ENCODE data around the gene GABRG3. TPM values are rescaled to one million over a fixed set of nuclear protein-coding genes. Genes with fewer than 3 reads are reported as not detected.

Gene GABRG3
- total RNA-seq, 3 donors from 2014 or later = 0.15 to 0.33 TPM; not detected in 1

DNA sequence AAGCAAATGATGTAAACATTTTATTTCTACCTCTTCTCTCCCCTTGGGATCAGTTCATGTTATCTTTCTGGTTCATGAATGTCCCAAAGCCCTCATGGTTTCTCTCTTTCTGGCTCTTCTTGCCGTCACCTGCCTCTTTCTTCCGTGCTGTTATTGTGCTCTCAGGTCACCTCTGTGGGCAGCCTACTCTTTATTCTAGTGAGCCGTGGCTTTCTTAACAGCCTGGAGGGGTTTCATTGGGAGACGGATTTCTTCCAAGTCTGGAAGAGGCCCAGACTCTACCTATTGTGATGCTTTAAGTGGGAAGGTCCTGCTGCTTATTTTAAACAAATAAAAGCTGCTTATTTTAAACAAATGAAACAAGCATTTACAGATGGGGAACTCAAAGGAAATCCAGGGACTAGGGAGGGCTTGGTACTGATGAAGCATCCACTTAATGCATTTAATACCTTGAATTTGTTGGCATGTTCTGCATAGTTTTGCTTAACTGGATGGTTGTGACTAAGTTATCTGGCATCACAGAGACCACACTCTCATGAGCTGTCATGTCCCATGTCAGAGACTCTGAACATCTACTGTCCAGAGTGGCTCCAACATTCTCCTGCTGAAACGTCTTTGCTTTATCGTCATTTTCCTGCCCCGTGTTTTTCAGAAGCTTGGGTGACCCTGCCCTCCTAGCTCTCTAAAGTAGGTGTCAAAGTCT is 443.3 kb downstream of the GABRG3 start:
- no peaks in the 10 kb centered on the region for H3K27me3 ChIP-seq
- no peaks in the 10 kb centered on the region for H3K36me3 ChIP-seq
- H3K4me1 ChIP-seq = no peaks in the 10 kb centered on the region
- H3K27ac ChIP-seq = no peak overlapping the region
- no peaks in the 10 kb centered on the region for H3K9me3 ChIP-seq
- intact Hi-C loops (cut with DNase I; ENCODE audit: low total_unique reads) = no loop called here
- no peak for DNase-seq (ENCODE audit: low spot score in 2 of 2)
- no peak overlapping the region for H3K4me3 ChIP-seq
- TF ChIP-seq, protein P1, sequence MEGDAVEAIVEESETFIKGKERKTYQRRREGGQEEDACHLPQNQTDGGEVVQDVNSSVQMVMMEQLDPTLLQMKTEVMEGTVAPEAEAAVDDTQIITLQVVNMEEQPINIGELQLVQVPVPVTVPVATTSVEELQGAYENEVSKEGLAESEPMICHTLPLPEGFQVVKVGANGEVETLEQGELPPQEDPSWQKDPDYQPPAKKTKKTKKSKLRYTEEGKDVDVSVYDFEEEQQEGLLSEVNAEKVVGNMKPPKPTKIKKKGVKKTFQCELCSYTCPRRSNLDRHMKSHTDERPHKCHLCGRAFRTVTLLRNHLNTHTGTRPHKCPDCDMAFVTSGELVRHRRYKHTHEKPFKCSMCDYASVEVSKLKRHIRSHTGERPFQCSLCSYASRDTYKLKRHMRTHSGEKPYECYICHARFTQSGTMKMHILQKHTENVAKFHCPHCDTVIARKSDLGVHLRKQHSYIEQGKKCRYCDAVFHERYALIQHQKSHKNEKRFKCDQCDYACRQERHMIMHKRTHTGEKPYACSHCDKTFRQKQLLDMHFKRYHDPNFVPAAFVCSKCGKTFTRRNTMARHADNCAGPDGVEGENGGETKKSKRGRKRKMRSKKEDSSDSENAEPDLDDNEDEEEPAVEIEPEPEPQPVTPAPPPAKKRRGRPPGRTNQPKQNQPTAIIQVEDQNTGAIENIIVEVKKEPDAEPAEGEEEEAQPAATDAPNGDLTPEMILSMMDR (IDR thresholded peaks at IDR 0.05) = no peak
- no peak for TF ChIP-seq POLR2A (IDR thresholded peaks at IDR 0.05)
- TF ChIP-seq POLR2AphosphoS5 (IDR thresholded peaks at IDR 0.05) = no peak

DNA sequence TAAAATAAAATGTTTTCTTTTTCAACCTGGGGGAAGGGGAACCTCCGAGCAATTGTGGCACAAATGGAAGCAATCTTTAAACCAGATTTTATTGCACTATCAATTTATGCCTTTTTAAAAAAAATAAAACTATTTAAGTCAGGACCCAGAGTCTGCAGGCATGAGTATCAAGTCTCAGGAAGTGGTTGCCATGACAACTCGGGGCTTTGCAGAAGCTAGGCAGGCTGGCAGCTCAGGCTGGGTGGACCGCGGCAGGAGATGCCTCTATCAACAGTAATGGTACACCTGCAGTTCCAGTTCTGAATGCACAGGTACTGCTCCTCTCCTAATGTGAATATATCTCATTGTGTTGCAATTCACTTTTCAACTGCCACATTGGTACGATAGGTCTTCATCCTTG is 447.7 kb downstream of the GABRG3 start:
- intact Hi-C loops (cut with DNase I; ENCODE audit: low total_unique reads) = no loop called here
- Histone ChIP-seq H3K27me3 (no peaks in the 10 kb centered on the region), H3K4me1 (no peaks in the 10 kb centered on the region), H3K27ac (no peak overlapping the region), H3K9me3 (no peaks in the 10 kb centered on the region), H3K36me3 (no peaks in the 10 kb centered on the region), H3K4me3 (no peak overlapping the region)
- TF ChIP-seq POLR2A (IDR thresholded peaks at IDR 0.05) = no peak
- TF ChIP-seq POLR2AphosphoS5 (IDR thresholded peaks at IDR 0.05) = no peak
- TF ChIP-seq, protein P1 (IDR thresholded peaks at IDR 0.05) = no peak
- no peak for DNase-seq (ENCODE audit: low spot score in 2 of 2)

DNA sequence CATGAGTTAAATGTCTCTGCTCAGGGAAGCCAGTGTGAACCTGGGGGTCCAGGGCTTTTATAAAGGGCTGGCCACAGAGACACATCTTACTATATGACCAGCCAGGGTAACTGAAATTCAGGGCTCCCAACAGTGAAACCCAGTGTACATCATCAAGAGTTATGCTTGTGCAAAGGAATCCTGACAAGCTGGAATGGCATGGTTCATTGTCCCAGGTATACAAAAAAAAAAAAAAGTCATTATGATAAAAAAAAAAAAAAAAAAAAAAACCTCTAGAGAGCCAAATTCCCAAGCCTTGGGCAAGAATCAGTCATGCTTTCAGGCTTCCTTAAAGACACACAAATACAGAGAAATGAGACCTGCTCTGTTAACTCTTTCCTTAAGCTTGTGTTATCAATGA is 452.0 kb downstream of the GABRG3 start:
- intact Hi-C loops (cut with DNase I; ENCODE audit: low total_unique reads) = no loop called here
- Histone ChIP-seq H3K4me1 (no peaks in the 10 kb centered on the region), H3K27ac (peak overlapping the region in 1 of 2 donors; percentile 58), H3K36me3 (no peaks in the 10 kb centered on the region), H3K27me3 (no peaks in the 10 kb centered on the region), H3K9me3 (no peaks in the 10 kb centered on the region), H3K4me3 (no peak overlapping the region)
- no peak for DNase-seq (ENCODE audit: low spot score in 2 of 2)
- TF ChIP-seq, protein P1 (IDR thresholded peaks at IDR 0.05) = no peak
- no peak for TF ChIP-seq POLR2A (IDR thresholded peaks at IDR 0.05)
- no peak for TF ChIP-seq POLR2AphosphoS5 (IDR thresholded peaks at IDR 0.05)

DNA sequence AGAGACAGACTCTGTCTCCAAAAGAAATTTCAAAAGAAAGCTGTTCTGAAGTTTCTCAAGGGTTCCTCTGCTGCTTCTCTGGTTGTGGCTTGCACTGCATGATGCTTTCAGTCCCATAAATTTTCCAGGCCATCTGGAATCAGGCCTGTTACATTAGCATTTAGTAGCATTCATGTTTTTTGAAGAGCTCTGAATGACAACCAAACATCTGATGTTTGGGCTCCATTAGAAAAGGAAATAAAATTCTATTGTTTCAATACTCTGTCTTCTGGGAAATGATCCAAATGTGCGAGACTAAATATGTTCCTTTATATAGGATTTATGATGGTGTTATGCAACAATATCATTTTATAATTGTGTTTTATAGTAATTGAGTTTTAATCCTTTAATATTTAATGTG is 455.8 kb downstream of the GABRG3 start:
- intact Hi-C loops (cut with DNase I; ENCODE audit: low total_unique reads) = no loop called here
- no peaks in the 10 kb centered on the region for H3K9me3 ChIP-seq
- H3K4me1 ChIP-seq = no peaks in the 10 kb centered on the region
- no peaks in the 10 kb centered on the region for H3K36me3 ChIP-seq
- no peak for DNase-seq (ENCODE audit: low spot score in 2 of 2)
- H3K27ac ChIP-seq = no peak overlapping the region
- H3K4me3 ChIP-seq = no peak overlapping the region
- no peaks in the 10 kb centered on the region for H3K27me3 ChIP-seq
- no peak for TF ChIP-seq POLR2AphosphoS5 (IDR thresholded peaks at IDR 0.05)
- TF ChIP-seq, protein P1 (IDR thresholded peaks at IDR 0.05) = no peak
- no peak for TF ChIP-seq POLR2A (IDR thresholded peaks at IDR 0.05)

DNA sequence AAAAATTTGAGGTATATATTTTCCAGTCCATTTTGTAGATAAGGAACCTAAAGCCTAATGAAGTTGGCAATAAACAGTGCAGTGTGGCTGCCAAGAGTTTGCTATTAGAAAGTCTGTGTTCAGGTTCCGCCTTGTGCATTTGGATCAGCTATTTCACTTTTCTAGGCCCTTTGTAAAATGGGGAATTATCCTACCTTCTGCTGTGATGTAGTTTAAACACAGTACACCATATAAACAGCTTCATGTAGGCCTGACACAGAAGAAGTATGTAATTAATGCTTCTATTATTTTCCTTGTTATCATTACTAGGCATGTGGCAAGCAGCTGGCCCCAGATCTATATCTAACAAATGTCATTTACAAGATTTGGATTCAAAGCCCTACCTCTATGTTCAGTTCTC is 456.3 kb downstream of the GABRG3 start:
- H3K36me3 ChIP-seq = no peaks in the 10 kb centered on the region
- H3K4me1 ChIP-seq = no peaks in the 10 kb centered on the region
- TF ChIP-seq POLR2AphosphoS5 (IDR thresholded peaks at IDR 0.05) = no peak
- intact Hi-C loops (cut with DNase I; ENCODE audit: low total_unique reads) = no loop called here
- H3K27ac ChIP-seq = no peak overlapping the region
- DNase-seq (ENCODE audit: low spot score in 2 of 2) = no peak
- H3K27me3 ChIP-seq = no peaks in the 10 kb centered on the region
- H3K4me3 ChIP-seq = no peak overlapping the region
- no peaks in the 10 kb centered on the region for H3K9me3 ChIP-seq

Data from breast epithelium (tissue), 4 donors.